CD4-positive, alpha-beta memory T cell (primary cell): ENCODE results near the gene ZNF808. TPM values are rescaled to one million over a fixed set of nuclear protein-coding genes. Genes with fewer than 3 reads are reported as not detected.
"Not testable (repeated sequence)": the region's sequence is repeated elsewhere in the genome, so short reads cannot be mapped to it uniquely, and the experiment has no call there.

ENCODE experiments used
- CTCF ChIA-PET: fragments of 350-600 bp; sonication (Branson Sonifier 250); formaldehyde crosslinking; loops from one replicate; lab custom pipeline; 2021; ENCODE audit warnings: inconsistent platforms; ENCODE audit not compliant: partially characterized antibody; lab: Charles Lee
- POLR2A ChIA-PET: fragments of 350-600 bp; sonication (Branson Sonifier 250); formaldehyde crosslinking; loops from one replicate; lab custom pipeline; 2021; ENCODE audit not compliant: partially characterized antibody; lab: Charles Lee
- DNase-seq, 5 donors: peaks; one replicate each; pipeline versions ENCODE4 v3.0.0 to v3.0.0-alpha.2; 2020 to 2022; ENCODE audit warnings: mixed read lengths in 1 of 5
- H3K27ac ChIP-seq: one replicate; pipeline ENCODE4 v1.7.0; 2013; ENCODE audit warnings: low read depth, low read length
- H3K27me3 ChIP-seq: 2 replicates; pipeline ENCODE4 v1.7.0; 2013; ENCODE audit warnings: mild to moderate bottlenecking, low read length, moderate library complexity; ENCODE audit not compliant: insufficient read depth
- H3K36me3 ChIP-seq: 2 replicates; pipeline ENCODE4 v1.7.0; 2013; ENCODE audit warnings: mild to moderate bottlenecking, low read length, moderate library complexity; ENCODE audit not compliant: insufficient read depth
- H3K4me1 ChIP-seq: 2 replicates; pipeline ENCODE4 v1.7.0; 2013; ENCODE audit warnings: mild to moderate bottlenecking, low read length, moderate library complexity; ENCODE audit not compliant: insufficient read depth
- H3K4me3 ChIP-seq, 2 donors: one replicate each; pipeline ENCODE4 v1.7.0; 2013; ENCODE audit warnings: low read length in 2 of 2, mild to moderate bottlenecking in 1 of 2
- H3K9me3 ChIP-seq, 2 donors: one replicate each; pipeline ENCODE4 v1.7.0; 2013; ENCODE audit warnings: low read length in 2 of 2, control low read depth in 1 of 2; ENCODE audit not compliant: control insufficient read depth in 1 of 2
- H3K27ac Mint-ChIP-seq, 7 donors: one replicate each; pipeline ENCODE4 v1.8.0; 2020 to 2021; ENCODE audit warnings: mixed read lengths in 7 of 7, mild to moderate bottlenecking in 6 of 7, inconsistent platforms in 3 of 7, moderate library complexity in 3 of 7
- H3K27me3 Mint-ChIP-seq, 2 donors: one replicate each; pipeline ENCODE4 v1.8.0; 2020 to 2021; ENCODE audit warnings: mixed read lengths in 2 of 2
- H3K36me3 Mint-ChIP-seq, 2 donors: one replicate each; pipeline ENCODE4 v1.8.0; 2020 to 2021; ENCODE audit warnings: mixed read lengths in 2 of 2, inconsistent platforms in 1 of 2, mild to moderate bottlenecking in 1 of 2
- H3K4me1 Mint-ChIP-seq, 4 donors: one replicate each; pipeline ENCODE4 v1.8.0; 2020 to 2021; ENCODE audit warnings: mixed read lengths in 4 of 4, mild to moderate bottlenecking in 1 of 4
- H3K4me3 Mint-ChIP-seq, 8 donors: one replicate each; pipeline ENCODE4 v1.8.0; 2020 to 2021; ENCODE audit warnings: mixed read lengths in 8 of 8, mild to moderate bottlenecking in 7 of 8, moderate library complexity in 6 of 8, inconsistent platforms in 3 of 8
- H3K9me3 Mint-ChIP-seq, 8 donors: one replicate each; pipeline ENCODE4 v1.8.0; 2020 to 2021; ENCODE audit warnings: mixed read lengths in 8 of 8, mild to moderate bottlenecking in 5 of 8, inconsistent platforms in 3 of 8, moderate library complexity in 1 of 8
- intact Hi-C: fragments of 100-400 bp; cut with micrococcal nuclease; formaldehyde crosslinking; loops from one replicate; pipeline ENCODE4 v1.15.1; 2023
- polyA plus RNA-seq, 2 donors: library from polyadenylated mRNA; unstranded; fragments of 300-500 nt; fragmentation: Illumina TruSeq; gene quantifications; one replicate each; pipeline ENCODE4 v1.2.3, GENCODE V29; 2021
- total RNA-seq, 2 experiments: library from RNA; stranded (reverse); gene quantifications; one replicate each; pipeline ENCODE4 v1.2.3, GENCODE V29; 2021

The ZNF808 gene
- total and polyA plus RNA-seq, 4 experiments from 2014 or later, result 2.0 to 65.2 (median 36.3) TPM

DNA sequence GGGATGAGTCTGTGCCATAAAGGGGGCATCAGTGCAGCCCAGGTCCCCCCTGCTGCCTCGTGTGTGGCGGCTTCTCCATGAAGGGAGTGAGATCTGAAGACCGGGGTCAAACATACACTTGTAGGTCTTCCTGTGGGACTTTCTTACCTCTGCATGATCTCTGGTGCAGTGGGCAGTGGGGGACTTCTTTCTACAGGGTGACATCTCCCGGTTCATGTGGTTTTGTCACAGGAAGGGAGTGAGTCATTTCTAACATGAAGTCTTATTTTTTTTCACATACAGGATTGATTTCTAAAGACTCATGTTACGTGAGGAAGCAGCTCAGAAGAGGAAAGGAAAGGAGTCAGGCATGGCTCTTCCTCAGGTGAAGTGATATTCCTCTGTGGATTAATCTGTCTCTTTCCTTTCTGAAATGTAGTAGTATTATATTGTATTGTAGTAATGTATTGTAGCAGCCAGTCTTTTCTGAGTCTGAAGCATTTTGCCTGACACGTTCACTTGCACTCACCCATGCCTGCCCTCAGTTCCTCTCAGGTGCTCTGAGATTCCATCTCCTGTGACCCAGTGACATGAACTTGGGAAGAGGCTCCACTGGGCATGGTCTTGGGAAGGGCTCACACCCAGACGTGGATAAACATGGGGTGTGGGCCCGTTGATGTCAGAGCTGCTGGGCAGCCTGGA lies 15.7 kb downstream of the ZNF808 start:
- POLR2A ChIA-PET, result interaction anchor here (0.6 to 1.3 kb wide), 2 partner anchors 13 to 16 kb away, joined by 3 read pairs; partner anchors contain the start of gene ZNF808
- H3K36me3 Mint-ChIP-seq, result peaks cover 58 to 82% of the 10 kb centered on the region in 2 donors
- H3K36me3 ChIP-seq, result peaks cover 15% of the 10 kb centered on the region

GRCh38 chr19:52554216-52554971 lies 26.9 kb downstream of the ZNF808 start:
- intact Hi-C loops, result no loop called here
- H3K27ac ChIP-seq, result no peak overlapping the region
- Mint-ChIP-seq H3K4me3 (peak overlapping the region in 1 of 8 donors; percentile 17), H3K27me3 (no peaks in the 10 kb centered on the region), H3K9me3 (peaks cover 8 to 95% (median 82%) of the 10 kb centered on the region in 8 donors), H3K36me3 (peaks cover 71 to 77% of the 10 kb centered on the region in 2 donors), H3K27ac (peak overlapping the region in 1 of 7 donors; percentile 13), H3K4me1 (peaks cover 0 to 4% (median 1%) of the 10 kb centered on the region in 4 donors)
- H3K4me1 ChIP-seq, result no peaks in the 10 kb centered on the region
- POLR2A ChIA-PET, result no interaction called here
- no peaks in the 10 kb centered on the region for H3K27me3 ChIP-seq
- peaks cover 35% of the 10 kb centered on the region for H3K36me3 ChIP-seq
- H3K9me3 ChIP-seq, result peaks cover 20 to 65% of the 10 kb centered on the region in 2 donors
- no peak for DNase-seq
- H3K4me3 ChIP-seq, result peak overlapping the region; percentile 3 to 8
- CTCF ChIA-PET, result no interaction called here

More for the DNA sequence above, 15.7 kb downstream of the ZNF808 start:
- H3K4me1 Mint-ChIP-seq, result peaks cover 14 to 45% (median 28%) of the 10 kb centered on the region in 4 donors
- H3K27ac ChIP-seq, result no peak overlapping the region
- H3K9me3 Mint-ChIP-seq, result peaks cover 0 to 52% (median 21%) of the 10 kb centered on the region in 8 donors
- CTCF ChIA-PET, result no interaction called here
- H3K27me3 Mint-ChIP-seq, result no peaks in the 10 kb centered on the region
- peak; percentile 17 to 75 (median 30) for DNase-seq
- peak overlapping the region in 7 of 8 donors; percentile 21 to 81 (median 51) for H3K4me3 Mint-ChIP-seq
- no peaks in the 10 kb centered on the region for H3K27me3 ChIP-seq
- no peaks in the 10 kb centered on the region for H3K9me3 ChIP-seq
- peaks cover 13% of the 10 kb centered on the region for H3K4me1 ChIP-seq
- intact Hi-C loops, result no loop called here
- peak overlapping the region; percentile 23 to 94 (median 84) for H3K27ac Mint-ChIP-seq
- H3K4me3 ChIP-seq, result no peak overlapping the region

GRCh38 chr19:52557231-52557995 lies 29.9 kb downstream of the ZNF808 start:
- Histone ChIP-seq H3K27ac (no peak overlapping the region), H3K27me3 (no peaks in the 10 kb centered on the region), H3K4me1 (no peaks in the 10 kb centered on the region), H3K36me3 (peaks cover 26% of the 10 kb centered on the region), H3K9me3 (peaks cover 20 to 69% of the 10 kb centered on the region in 2 donors), H3K4me3 (peak overlapping the region in 1 of 2 donors; percentile 4)
- Mint-ChIP-seq H3K9me3 (peaks cover 8 to 96% (median 87%) of the 10 kb centered on the region in 8 donors), H3K4me1 (peaks cover 0 to 4% (median 0%) of the 10 kb centered on the region in 4 donors), H3K27me3 (no peaks in the 10 kb centered on the region), H3K36me3 (peaks cover 70 to 76% of the 10 kb centered on the region in 2 donors), H3K4me3 (no peak overlapping the region), H3K27ac (no peak overlapping the region)
- DNase-seq, result no peak
- CTCF ChIA-PET, result no interaction called here
- intact Hi-C loops, result no loop called here
- POLR2A ChIA-PET, result no interaction called here

DNA sequence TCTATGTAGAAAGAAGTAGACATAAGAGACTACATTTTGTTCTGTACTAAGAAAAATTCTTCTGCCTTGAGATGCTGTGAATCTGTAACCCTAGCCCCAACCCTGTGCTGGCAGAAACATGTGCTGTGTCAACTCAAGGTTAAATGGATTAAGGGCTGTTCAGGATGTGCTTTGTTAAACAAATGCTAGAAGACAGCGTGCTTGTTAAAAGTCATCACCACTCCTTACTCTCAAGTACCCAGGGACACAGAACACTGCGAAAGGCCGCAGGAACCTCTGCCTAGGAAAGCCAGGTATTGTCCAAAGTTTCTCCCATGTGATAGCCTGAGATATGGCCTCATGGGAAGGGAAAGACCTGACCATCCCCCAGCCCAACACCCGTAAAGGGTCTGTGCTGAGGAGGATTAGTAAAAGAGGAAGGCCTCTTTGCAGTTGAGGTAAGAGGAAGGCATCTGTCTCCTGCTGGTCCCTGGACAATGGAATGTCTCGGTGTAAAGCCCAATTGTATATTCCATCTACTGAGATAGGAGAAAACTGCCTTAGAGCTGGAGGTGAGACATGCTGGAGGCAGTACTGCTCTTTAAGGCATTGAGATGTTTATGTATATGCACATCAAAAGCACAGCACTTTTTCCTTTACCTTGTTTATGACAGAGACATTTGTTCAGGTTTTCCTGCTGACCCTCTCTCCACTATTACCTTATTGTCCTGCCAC lies 31.4 kb downstream of the ZNF808 start:
- H3K27ac ChIP-seq, POLR2A ChIA-PET, H3K27ac Mint-ChIP-seq, DNase-seq, intact Hi-C loops, H3K4me3 Mint-ChIP-seq, H3K27me3 Mint-ChIP-seq, H3K4me1 Mint-ChIP-seq, CTCF ChIA-PET, H3K4me3 ChIP-seq, H3K27me3 ChIP-seq, H3K4me1 ChIP-seq: not testable (repeated sequence)
- Mint-ChIP-seq H3K9me3 (peaks cover 5 to 96% (median 86%) of the 10 kb centered on the region in 8 donors), H3K36me3 (peaks cover 68 to 76% of the 10 kb centered on the region in 2 donors)
- Histone ChIP-seq H3K36me3 (peaks cover 12% of the 10 kb centered on the region), H3K9me3 (peaks cover 18 to 55% of the 10 kb centered on the region in 2 donors)

DNA sequence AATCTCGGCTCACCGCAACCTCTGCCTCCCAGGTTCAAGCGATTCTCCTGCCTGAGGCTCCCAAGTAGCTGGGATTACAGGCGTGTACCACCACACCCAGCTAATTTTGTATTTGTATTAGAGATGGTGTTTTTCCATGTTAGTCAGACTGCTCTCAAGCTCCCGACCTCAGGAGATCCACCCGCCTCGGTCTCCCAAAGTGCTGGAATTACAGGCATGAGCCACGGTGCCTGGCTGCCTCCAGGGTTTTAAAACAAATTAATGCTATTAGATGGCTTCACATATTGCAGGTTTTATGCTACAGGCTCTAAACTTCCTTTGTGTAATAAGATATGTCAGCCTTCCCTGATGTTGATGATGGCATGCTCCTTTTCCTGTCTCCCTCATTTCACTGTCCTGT lies 34.1 kb downstream of the ZNF808 start:
- H3K4me3 Mint-ChIP-seq, H3K27me3 ChIP-seq, H3K27me3 Mint-ChIP-seq, H3K4me1 ChIP-seq, H3K36me3 ChIP-seq, POLR2A ChIA-PET, H3K27ac Mint-ChIP-seq, H3K4me1 Mint-ChIP-seq, H3K27ac ChIP-seq, intact Hi-C loops, H3K4me3 ChIP-seq, DNase-seq, CTCF ChIA-PET: not testable (repeated sequence)
- Mint-ChIP-seq H3K9me3 (peaks cover 3 to 93% (median 80%) of the 10 kb centered on the region in 8 donors), H3K36me3 (peaks cover 59 to 69% of the 10 kb centered on the region in 2 donors)
- H3K9me3 ChIP-seq, result peaks cover 0 to 42% of the 10 kb centered on the region in 2 donors

DNA sequence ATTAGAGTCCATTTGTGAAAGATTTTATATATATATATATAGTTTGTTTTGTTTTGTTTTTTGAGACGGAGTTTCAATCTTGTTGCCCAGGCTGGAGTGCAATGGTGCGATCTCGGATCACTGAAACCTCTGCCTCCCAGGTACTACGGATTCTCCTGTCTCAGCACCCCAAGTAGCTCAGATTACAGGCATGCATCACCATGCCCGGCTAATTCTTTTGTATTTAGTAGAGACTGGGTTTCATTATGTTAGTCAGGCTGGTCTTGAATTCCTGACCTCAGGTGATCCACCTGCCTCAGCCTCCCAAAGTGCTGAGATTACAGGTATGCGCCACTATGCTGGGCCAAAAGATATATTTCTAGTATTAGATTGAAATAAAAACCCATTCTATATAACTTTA lies 38.7 kb downstream of the ZNF808 start:
- CTCF ChIA-PET, result no interaction called here
- H3K36me3 ChIP-seq, result no peaks in the 10 kb centered on the region
- no peak overlapping the region for H3K4me3 ChIP-seq
- H3K27ac Mint-ChIP-seq, result no peak overlapping the region
- no peaks in the 10 kb centered on the region for H3K27me3 ChIP-seq
- H3K9me3 Mint-ChIP-seq, result peaks cover 3 to 65% (median 51%) of the 10 kb centered on the region in 8 donors
- no peak for DNase-seq
- POLR2A ChIA-PET, result interaction anchor here (1.7 kb wide), 1 partner anchor 14 kb away, joined by 4 read pairs; no protein-coding TSS in a partner anchor
- intact Hi-C loops, result no loop called here
- H3K27me3 Mint-ChIP-seq, result no peaks in the 10 kb centered on the region
- peaks cover 9 to 15% (median 13%) of the 10 kb centered on the region in 4 donors for H3K4me1 Mint-ChIP-seq
- peaks cover 41 to 44% of the 10 kb centered on the region in 2 donors for H3K36me3 Mint-ChIP-seq
- H3K4me3 Mint-ChIP-seq, result no peak overlapping the region
- no peak overlapping the region for H3K27ac ChIP-seq
- peaks cover 0 to 20% of the 10 kb centered on the region in 2 donors for H3K9me3 ChIP-seq
- H3K4me1 ChIP-seq, result peaks cover 10% of the 10 kb centered on the region
